ENCODE results near the gene PANK4.

The PANK4 gene

GRCh38 chr1:2547210-2548067 lies 21.0 kb upstream of the PANK4 start:
- H3K9ac ChIP-seq = peak overlapping the region; percentile 76
- peak overlapping the region; percentile 63 for H2AFZ ChIP-seq (ENCODE audit: low read depth)
- H3K27ac ChIP-seq = peak overlapping the region; percentile 92
- TF ChIP-seq CTCF (conservative IDR thresholded peaks at IDR 0.05; ENCODE audit: low read depth, low read length) = no peak
- H4K20me1 ChIP-seq (ENCODE audit: insufficient read depth) = no peaks in the 10 kb centered on the region
- no peaks in the 10 kb centered on the region for H3K36me3 ChIP-seq (ENCODE audit: insufficient read depth)
- peak overlapping the region; percentile 99 for H3K4me2 ChIP-seq
- no peaks in the 10 kb centered on the region for H3K79me2 ChIP-seq (ENCODE audit: insufficient read depth, low read depth)
- H3K27me3 ChIP-seq (ENCODE audit: insufficient read depth, low read depth) = no peaks in the 10 kb centered on the region
- H3K4me3 ChIP-seq (IDR thresholded peaks at IDR 0.05; ENCODE audit: insufficient read depth, low read depth, low read length) = peak overlapping the region; percentile 54
- peaks cover 29% of the 10 kb centered on the region for H3K4me1 ChIP-seq (ENCODE audit: low read depth, poor library complexity, severe bottlenecking)

- no peaks in the 10 kb centered on the region for H3K36me3 ChIP-seq (ENCODE audit: insufficient read depth)
- H3K9ac ChIP-seq = peak overlapping the region; percentile 76
- no peaks in the 10 kb centered on the region for H3K79me2 ChIP-seq (ENCODE audit: insufficient read depth, low read depth)
- H4K20me1 ChIP-seq (ENCODE audit: insufficient read depth) = no peaks in the 10 kb centered on the region
- H2AFZ ChIP-seq (ENCODE audit: low read depth) = peak overlapping the region; percentile 63; the same call in 1 of the 2 replicates
- peaks cover 31% of the 10 kb centered on the region for H3K4me1 ChIP-seq (ENCODE audit: low read depth, poor library complexity, severe bottlenecking)
- peak overlapping the region; percentile 99 for H3K4me2 ChIP-seq
- TF ChIP-seq CTCF (conservative IDR thresholded peaks at IDR 0.05; ENCODE audit: low read depth, low read length) = no peak
- H3K4me3 ChIP-seq (IDR thresholded peaks at IDR 0.05; ENCODE audit: insufficient read depth, low read depth, low read length) = no peak overlapping the region
- peak overlapping the region; percentile 92 for H3K27ac ChIP-seq
- no peaks in the 10 kb centered on the region for H3K27me3 ChIP-seq (ENCODE audit: insufficient read depth, low read depth)
Observed at GRCh38 chr1:2546515-2547209, 20.3 kb upstream of the PANK4 start.

- Histone ChIP-seq H3K27ac (peak overlapping the region; percentile 72), H3K4me1 (ENCODE audit: low read depth, poor library complexity, severe bottlenecking) (peaks cover 36% of the 10 kb centered on the region), H2AFZ (ENCODE audit: low read depth) (peak overlapping the region; percentile 86), H4K20me1 (ENCODE audit: insufficient read depth) (no peaks in the 10 kb centered on the region), H3K9ac (peak overlapping the region; percentile 76), H3K36me3 (ENCODE audit: insufficient read depth) (no peaks in the 10 kb centered on the region), H3K4me2 (peak overlapping the region; percentile 99), H3K4me3 (IDR thresholded peaks at IDR 0.05; ENCODE audit: insufficient read depth, low read depth, low read length) (no peak overlapping the region), H3K79me2 (ENCODE audit: insufficient read depth, low read depth) (no peaks in the 10 kb centered on the region), H3K27me3 (ENCODE audit: insufficient read depth, low read depth) (no peaks in the 10 kb centered on the region)
- no peak for TF ChIP-seq CTCF (conservative IDR thresholded peaks at IDR 0.05; ENCODE audit: low read depth, low read length)
Observed at GRCh38 chr1:2545754-2546514, 19.5 kb upstream of the PANK4 start.

GRCh38 chr1:2544875-2545640 lies 18.7 kb upstream of the PANK4 start:
- H2AFZ ChIP-seq (ENCODE audit: low read depth) = peak overlapping the region; percentile 86; the same call in 1 of the 2 replicates
- H3K4me1 ChIP-seq (ENCODE audit: low read depth, poor library complexity, severe bottlenecking) = peaks cover 36% of the 10 kb centered on the region
- H3K79me2 ChIP-seq (ENCODE audit: insufficient read depth, low read depth) = no peaks in the 10 kb centered on the region
- H3K27me3 ChIP-seq (ENCODE audit: insufficient read depth, low read depth) = 0 out of 2 replicates have a peak, but pooled peaks cover under 1% of the 10 kb centered on the region
- H3K36me3 ChIP-seq (ENCODE audit: insufficient read depth) = no peaks in the 10 kb centered on the region
- H3K4me3 ChIP-seq (IDR thresholded peaks at IDR 0.05; ENCODE audit: insufficient read depth, low read depth, low read length) = no peak overlapping the region
- H3K9ac ChIP-seq = no peak overlapping the region
- no peak overlapping the region for H3K27ac ChIP-seq
- H3K4me2 ChIP-seq = no peak overlapping the region; the same call in 1 of the 2 replicates
- H4K20me1 ChIP-seq (ENCODE audit: insufficient read depth) = no peaks in the 10 kb centered on the region
- no peak for TF ChIP-seq CTCF (conservative IDR thresholded peaks at IDR 0.05; ENCODE audit: low read depth, low read length)

All from KMS-11 (cell line).